ENCODE results near the gene CDRT15L2. TPM values are rescaled to one million over a fixed set of nuclear protein-coding genes. Genes with fewer than 3 reads are reported as not detected.
"Not testable (repeated sequence)": the region's sequence is repeated elsewhere in the genome, so short reads cannot be mapped to it uniquely, and the experiment has no call there.

Gene CDRT15L2
- total and polyA plus RNA-seq, 12 donors: not detected

DNA sequence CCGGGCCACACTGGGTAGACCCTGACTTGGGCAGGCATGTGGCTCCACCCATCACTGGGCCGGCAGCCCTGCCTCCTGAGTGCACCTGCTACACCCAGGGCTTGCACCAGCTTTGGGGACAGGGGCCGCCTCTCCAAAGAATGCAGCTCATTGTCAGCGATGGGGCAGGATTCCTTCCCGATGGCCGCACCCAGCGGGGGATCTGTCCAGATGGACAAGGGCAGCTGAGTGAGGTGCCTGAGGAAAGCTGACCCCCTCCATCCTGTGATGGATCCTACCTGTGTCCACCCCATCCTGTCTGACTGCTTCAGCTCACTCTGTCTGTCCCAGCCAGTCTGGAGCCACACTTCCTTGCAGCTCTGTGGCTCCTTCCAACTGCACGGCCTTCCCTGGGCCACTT, 10.9 kb upstream of the CDRT15L2 start:
- H3K9me3 ChIP-seq (replicated peaks in 1 of 3); H3K4me3 ChIP-seq; H3K27ac ChIP-seq; H3K27me3 ChIP-seq; H3K4me1 ChIP-seq (replicated peaks in 1 of 2); intact Hi-C loops (cut with DNase I); H3K36me3 ChIP-seq (replicated peaks in 1 of 2): not testable (repeated sequence)
- WGBS, 4 donors: 77 to 88% (median 83%) methylated on average over 5 to 8 of the region's 8 CpGs
- peak in 1 of 7 donors; percentile 28 for DNase-seq

DNA sequence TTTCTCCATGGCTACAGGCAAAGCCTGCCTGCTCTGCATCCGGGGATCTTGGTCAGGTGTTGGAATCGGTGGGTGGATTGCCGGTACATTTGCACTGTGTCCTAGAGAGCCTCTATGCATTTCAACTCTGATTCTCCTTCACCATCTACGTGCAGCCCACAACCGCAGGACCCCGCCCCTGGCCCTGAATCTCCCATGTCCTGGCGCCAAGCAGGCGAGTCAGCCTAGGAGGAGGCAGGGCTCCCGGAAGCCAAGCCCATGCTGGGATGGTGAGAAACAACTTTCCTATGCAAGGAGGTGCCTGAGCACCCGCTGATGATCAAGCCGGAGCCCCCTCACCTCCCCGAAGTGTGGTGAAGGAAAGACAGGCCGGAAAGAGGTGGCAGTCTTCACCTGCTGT, 7.9 kb upstream of the CDRT15L2 start:
- H3K27me3 ChIP-seq; intact Hi-C loops (cut with DNase I); H3K4me1 ChIP-seq (replicated peaks in 1 of 2); H3K36me3 ChIP-seq (replicated peaks in 1 of 2); H3K27ac ChIP-seq; H3K9me3 ChIP-seq (replicated peaks in 1 of 3); H3K4me3 ChIP-seq; DNase-seq: not testable (repeated sequence)
- 88 to 94% (median 90%) methylated on average over 7 to 12 of the region's 13 CpGs for WGBS, 4 donors

- H3K4me1 ChIP-seq (replicated peaks in 1 of 2); H3K27me3 ChIP-seq; H3K27ac ChIP-seq; H3K4me3 ChIP-seq; intact Hi-C loops (cut with DNase I); H3K9me3 ChIP-seq (replicated peaks in 1 of 3); H3K36me3 ChIP-seq (replicated peaks in 1 of 2); DNase-seq: not testable (repeated sequence)
- 78 to 100% (median 86%) methylated on average over 1 to 7 of the region's 8 CpGs for WGBS, 4 donors
Measured at GRCh38 chr17:20573216-20573615, 6.3 kb upstream of the CDRT15L2 start.

DNA sequence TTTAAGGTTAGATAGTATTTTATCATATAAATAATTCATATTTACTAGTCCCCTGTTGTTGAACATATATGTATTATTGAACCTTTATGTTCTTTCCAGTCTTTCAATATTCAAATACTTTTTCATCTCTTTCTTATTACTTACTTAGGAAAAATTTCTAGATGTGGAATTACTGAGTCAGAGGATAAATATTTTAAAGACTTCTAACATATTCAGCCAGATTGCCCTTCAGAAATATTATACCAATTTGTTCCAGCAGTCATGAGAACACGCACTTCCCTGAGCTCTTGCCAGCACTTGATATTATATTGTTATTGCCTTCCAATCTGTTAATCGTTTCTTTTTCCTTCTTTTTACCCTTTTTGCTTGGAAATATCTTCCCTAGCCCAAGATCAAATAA, 4.5 kb upstream of the CDRT15L2 start:
- 50 to 66% (median 60%) methylated on average over 2 of the region's 2 CpGs for WGBS, 4 donors
- H3K4me1 ChIP-seq (replicated peaks in 1 of 2); H3K27ac ChIP-seq; DNase-seq; H3K27me3 ChIP-seq; H3K4me3 ChIP-seq; intact Hi-C loops (cut with DNase I); H3K36me3 ChIP-seq (replicated peaks in 1 of 2); H3K9me3 ChIP-seq (replicated peaks in 1 of 3): not testable (repeated sequence)

DNA sequence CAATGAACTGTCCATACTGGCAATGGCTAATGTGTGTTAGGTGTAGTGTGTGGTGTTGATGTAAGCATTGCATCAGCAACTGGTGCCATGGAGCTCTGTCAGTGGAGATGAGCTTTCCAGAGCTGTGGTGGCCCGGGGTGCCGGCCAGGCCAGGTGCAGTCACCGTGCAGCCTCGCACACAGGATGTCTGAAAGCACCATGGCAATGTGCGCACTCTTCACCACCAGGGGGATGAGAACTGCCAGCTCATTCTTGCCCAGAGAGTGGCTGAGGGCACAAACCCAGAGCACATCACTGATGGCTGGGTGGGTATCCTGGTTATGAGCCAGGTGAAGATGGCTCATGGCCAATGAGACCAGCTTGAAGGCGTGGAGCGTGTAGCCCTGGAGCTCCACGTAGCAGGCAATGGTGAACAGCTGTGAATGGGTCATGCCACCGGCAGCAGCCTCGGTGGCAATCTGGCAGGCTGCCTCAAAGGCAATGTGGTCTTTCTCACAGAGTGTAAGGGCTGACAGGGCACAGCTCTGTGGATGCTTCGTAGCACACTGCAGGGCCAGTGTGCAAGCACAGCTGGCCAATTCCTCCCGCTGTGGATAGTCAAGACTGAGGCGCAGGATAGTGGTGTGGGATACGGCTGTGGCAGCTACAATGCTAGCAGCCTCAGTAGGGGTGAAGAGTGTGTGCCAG, 4.5 kb downstream of the CDRT15L2 start:
- H3K4me1 ChIP-seq (replicated peaks in 1 of 2); H3K27ac ChIP-seq; intact Hi-C loops (cut with DNase I); H3K36me3 ChIP-seq (replicated peaks in 1 of 2); H3K4me3 ChIP-seq; H3K9me3 ChIP-seq (replicated peaks in 1 of 3); H3K27me3 ChIP-seq; DNase-seq: not testable (repeated sequence)
- 83 to 100% (median 91%) methylated on average over 2 to 9 of the region's 14 CpGs for WGBS, 4 donors

- H3K36me3 ChIP-seq (replicated peaks in 1 of 2); H3K4me1 ChIP-seq (replicated peaks in 1 of 2); intact Hi-C loops (cut with DNase I); H3K9me3 ChIP-seq (replicated peaks in 1 of 3); DNase-seq; H3K27me3 ChIP-seq; H3K27ac ChIP-seq: not testable (repeated sequence)
- WGBS, 4 donors: 0 to 5% (median 2%) methylated on average over 5 to 66 of the region's 69 CpGs
- peak overlapping the region in 1 of 4 donors; percentile 15 for H3K4me3 ChIP-seq
Measured at GRCh38 chr17:20588744-20589453, 9.4 kb downstream of the CDRT15L2 start.

DNA sequence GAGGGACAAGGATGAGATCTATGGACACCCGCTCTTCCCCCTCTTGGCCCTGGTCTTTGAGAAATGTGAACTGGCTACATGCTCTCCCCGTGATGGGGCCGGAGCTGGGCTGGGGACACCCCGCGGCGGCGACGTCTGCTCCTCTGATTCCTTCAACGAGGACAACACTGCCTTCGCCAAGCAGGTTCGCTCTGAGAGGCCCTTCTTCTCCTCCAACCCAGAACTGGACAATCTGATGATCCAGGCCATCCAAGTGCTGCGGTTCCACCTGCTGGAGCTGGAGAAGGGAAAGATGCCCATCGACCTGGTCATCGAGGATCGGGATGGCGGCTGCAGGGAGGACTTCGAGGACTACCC, 9.9 kb downstream of the CDRT15L2 start:
- H3K4me1 ChIP-seq (replicated peaks in 1 of 2); H3K27ac ChIP-seq: not testable (repeated sequence)

GRCh38 chr17:20591040-20591439, 11.5 kb downstream of the CDRT15L2 start:
- H3K36me3 ChIP-seq (replicated peaks in 1 of 2); H3K4me3 ChIP-seq; H3K27me3 ChIP-seq; H3K27ac ChIP-seq; H3K4me1 ChIP-seq (replicated peaks in 1 of 2); DNase-seq; intact Hi-C loops (cut with DNase I); H3K9me3 ChIP-seq (replicated peaks in 1 of 3): not testable (repeated sequence)
- WGBS, 4 donors: 67 to 79% (median 68%) methylated on average over 2 of the region's 4 CpGs

More for the DNA sequence above, 9.9 kb downstream of the CDRT15L2 start:
- H3K36me3 ChIP-seq (replicated peaks in 1 of 2); intact Hi-C loops (cut with DNase I); H3K27me3 ChIP-seq; H3K9me3 ChIP-seq (replicated peaks in 1 of 3); H3K4me3 ChIP-seq; DNase-seq: not testable (repeated sequence)
- 86 to 98% (median 88%) methylated on average over 6 to 17 of the region's 17 CpGs for WGBS, 4 donors

GRCh38 chr17:20605568-20605967, 26.0 kb downstream of the CDRT15L2 start:
- H3K4me3 ChIP-seq; H3K9me3 ChIP-seq (replicated peaks in 1 of 3); H3K27ac ChIP-seq; H3K36me3 ChIP-seq (replicated peaks in 1 of 2); DNase-seq; intact Hi-C loops (cut with DNase I); H3K27me3 ChIP-seq; H3K4me1 ChIP-seq (replicated peaks in 1 of 2): not testable (repeated sequence)
- 90 to 95% (median 92%) methylated on average over 1 of the region's 1 CpG for WGBS, 4 donors

DNA sequence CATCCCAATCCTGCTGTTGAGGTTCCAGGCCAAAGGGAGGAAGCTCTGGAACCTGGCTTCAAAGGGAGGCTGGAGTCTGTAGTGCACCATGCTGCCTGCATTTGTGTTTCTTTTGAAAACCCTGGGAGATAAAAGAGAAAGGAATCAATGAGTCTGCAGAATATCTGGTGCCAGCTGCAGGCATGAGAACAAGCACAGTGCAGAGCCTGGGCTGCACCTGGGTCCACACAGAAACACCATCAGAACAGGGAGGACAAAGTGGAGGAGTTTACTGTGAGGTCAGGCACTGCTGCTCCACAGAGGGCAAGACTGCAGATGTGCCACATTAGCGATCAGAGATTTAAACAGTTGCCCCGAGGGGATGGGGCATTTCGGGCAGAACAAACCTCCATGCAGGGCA, 30.0 kb downstream of the CDRT15L2 start:
- WGBS, 4 donors: 63 to 83% (median 76%) methylated on average over 1 to 3 of the region's 3 CpGs
- H3K27ac ChIP-seq; H3K27me3 ChIP-seq; DNase-seq; intact Hi-C loops (cut with DNase I); H3K4me3 ChIP-seq; H3K4me1 ChIP-seq (replicated peaks in 1 of 2); H3K36me3 ChIP-seq (replicated peaks in 1 of 2); H3K9me3 ChIP-seq (replicated peaks in 1 of 3): not testable (repeated sequence)

Data from adrenal gland (tissue), 12 donors.